GM21723 (cell line): ENCODE measurements around the gene HEXIM1.
"Not testable (repeated sequence)": the region's sequence is repeated elsewhere in the genome, so short reads cannot be mapped to it uniquely, and the experiment has no call there.

Source experiments
- ATAC-seq: cut with Tn5 transposase; IDR thresholded peaks from one replicate; pipeline ENCODE4 v1.9.1; 2021; ENCODE audit warnings: mild to moderate bottlenecking, moderate library complexity; ENCODE audit not compliant: unreplicated experiment

HEXIM1 gene

DNA sequence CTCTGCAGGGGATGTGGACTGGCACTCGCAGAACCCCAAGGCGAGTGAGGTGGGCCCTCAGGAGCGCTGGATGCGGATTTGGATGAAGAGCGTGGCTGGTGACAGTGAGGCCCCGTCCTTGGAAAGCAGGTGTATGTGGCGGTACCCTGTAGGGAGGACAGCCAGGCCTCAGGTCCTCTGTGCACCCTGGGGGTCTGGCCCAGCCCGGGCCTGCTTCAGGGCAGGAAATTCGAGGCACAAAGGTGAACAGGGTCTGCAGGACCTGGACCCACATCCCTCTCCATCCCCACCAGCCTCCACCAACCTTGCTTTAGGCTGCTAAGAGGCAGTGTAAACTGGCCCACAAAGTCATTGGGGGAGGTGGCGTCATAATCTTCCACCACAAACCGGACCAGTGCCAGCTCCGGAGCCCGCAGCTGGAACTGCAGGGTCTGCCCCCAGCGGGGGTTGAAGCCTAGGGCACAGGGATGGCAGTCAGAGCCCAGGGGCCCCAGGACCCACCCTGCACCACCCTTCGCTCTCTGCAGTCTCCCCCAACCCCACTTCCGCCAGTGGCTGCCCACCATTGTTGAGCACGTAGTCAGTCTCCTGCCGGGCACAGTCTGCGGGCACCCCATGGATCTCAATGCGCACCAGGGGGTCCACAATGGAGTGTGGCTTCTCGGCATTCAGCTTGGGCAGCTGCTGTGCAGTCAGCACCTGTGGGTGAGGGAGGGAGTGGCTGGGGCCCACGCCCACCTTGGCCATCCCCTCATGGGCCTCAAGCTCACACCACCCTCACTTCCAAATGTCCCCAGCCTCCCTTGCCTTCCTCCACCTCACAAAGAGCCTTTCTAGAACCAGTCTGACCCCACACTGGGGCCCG, 35.5 kb upstream of the HEXIM1 start:
- ATAC-seq, result no peak

DNA sequence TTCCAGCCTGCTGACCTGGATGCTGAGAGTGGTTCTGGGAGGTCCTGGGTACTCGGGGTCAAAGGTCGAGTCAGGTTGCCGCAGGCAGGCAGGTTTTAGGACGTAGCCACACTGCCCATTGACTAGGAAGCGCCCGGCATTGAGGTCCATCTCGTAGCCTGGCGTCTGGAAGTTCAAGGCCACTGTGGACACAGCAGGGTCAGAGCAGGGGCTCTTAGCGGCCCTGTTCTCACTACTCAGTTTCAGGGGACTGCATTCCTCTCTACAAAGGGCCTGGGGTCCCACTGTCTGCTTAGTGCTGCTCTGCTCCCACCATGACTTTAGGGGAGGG, 34.9 kb upstream of the HEXIM1 start:
- no peak for ATAC-seq

GRCh38 chr17:45114117-45114932, 34.0 kb upstream of the HEXIM1 start:
- ATAC-seq, result no peak

DNA sequence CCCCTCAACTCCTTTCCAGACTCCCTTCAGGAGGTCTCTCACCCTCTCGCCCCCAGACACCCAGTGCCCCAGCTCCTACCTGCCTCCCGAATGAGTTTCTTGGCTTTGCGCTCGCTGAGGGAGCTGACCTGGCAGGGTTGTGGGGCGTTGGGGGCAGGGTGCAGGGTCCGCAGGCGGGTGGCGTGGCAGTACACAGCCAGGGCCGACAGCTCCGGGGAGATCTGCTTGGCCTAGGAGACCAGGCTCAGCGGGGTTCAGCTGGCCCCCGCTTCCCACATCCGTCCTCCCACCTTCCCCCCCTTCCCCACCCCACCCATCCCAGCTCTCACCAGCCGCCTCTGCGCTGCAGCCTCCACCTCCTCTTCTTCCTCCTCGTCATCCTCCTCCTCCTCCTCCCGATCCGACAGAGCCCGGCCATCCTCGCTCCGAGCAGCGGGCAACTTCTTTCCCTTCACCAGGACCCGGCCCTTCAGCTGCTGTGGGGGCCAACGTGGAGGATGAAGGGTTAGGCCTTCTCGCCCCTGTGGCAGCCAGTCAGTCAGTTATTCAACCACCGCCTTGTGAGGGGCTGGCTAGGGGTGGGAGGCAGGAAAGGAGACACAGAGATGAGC, 33.2 kb upstream of the HEXIM1 start:
- ATAC-seq, result no peak

DNA sequence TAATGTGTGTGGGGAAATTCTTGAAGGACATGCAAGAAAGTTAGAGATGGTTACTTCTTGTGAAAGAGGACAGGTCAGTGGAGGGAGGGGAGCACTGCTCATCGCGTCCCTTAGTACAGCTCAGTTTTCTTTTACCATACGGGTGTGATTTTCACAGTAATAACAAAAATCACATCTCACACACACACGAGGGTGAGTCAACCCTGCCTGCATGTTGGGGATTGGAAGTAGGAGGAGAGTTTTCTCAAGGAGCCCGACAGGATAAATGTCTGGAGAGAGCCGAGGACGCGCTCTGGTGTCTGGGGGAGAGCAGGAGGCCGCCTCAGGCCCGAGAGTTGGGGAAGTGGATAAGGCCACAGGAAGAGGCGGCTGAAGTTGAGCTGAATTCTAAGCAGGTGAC, 32.4 kb upstream of the HEXIM1 start:
- no peak for ATAC-seq

DNA sequence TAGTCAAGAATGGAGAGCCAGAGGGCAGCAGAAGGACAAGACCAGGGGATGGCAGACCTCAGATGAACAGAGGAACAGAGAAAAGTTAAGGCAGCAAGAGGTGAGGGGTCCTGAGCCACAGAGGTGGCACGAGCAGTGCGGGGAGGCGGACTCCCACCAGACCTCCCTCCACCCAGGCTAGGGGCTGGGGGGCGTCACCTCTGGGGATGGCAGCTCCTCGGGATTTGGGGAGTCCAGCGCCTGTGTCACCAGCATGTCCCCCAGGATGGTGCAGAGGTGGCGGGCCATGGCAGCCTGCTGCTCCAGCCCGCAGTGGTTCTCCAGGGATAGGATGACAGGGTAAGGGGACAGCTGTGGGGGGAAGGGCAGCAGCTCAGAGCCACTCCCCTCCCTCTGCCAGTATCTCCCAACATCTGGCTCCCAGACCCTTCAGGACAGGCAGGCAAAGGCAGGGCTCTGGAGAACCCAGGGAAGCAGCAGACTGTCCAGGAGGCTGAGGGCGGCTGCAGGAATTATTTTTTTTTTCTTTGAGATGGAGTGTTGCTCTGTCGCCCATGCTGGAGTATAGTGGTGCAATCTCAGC, 31.8 kb upstream of the HEXIM1 start:
- no peak for ATAC-seq

GRCh38 chr17:45117334-45117733, 30.9 kb upstream of the HEXIM1 start:
- ATAC-seq, result no peak

- ATAC-seq, result no peak
Measured at GRCh38 chr17:45117848-45118646, 30.2 kb upstream of the HEXIM1 start.

DNA sequence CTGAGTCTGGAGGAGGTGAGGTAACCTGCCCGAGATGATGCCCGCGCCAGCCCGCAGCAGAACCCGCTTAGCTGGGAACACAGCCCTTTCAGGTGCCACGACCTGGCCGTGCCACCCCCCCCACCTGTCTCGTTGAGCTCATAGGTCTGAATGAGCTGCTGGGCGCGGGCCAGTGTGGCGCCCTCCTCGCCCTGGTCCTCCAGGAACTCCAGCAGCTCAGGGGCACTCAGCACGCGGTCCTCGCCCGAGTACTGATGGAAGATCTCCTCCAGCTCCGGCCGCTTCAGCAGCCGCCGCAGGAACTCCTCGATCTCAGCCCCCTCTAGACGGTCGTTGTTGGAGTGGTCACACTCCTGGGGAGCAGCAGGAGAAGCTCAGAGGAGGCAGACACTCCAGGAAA, 29.6 kb upstream of the HEXIM1 start:
- no peak for ATAC-seq

DNA sequence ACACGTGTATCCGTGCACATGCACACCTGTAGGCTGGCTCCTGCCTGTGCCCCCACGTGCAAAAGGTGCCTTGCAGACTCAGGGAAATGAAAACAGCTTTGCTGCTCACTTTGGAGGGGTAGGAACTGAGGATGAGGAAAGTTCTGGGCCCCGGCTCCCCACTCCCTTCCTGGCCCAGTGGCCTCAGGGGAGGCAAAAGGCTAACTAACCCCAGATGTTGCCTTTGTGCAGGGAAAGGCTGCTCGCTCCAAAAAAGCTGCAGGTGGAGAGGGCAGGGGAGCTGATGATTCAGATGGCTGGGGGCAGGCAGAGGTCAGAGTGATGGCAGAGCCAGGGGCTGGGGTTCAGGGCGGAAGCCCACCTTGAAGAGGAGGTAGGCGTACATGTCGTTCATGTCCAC, 28.3 kb upstream of the HEXIM1 start:
- no peak for ATAC-seq

DNA sequence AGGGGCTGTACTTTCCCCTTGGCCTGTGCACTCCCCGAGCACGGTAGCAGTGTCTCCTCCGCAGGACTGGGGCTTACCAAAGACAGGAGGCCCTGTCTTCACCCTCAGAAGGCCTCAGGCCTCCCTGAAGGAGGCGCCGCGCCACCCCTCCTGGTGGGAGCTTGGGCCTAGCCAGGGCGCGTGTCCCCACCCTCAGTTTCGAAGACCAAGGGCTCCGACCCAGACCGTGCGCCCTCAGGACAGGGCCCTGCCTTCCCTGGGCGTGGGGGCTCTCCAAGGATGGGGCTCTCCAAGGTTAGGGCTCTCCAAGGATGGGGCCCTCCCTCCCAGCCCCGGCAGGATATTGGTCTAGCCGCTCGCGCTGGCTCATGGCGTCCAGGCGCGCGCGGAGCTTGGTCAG, 27.7 kb upstream of the HEXIM1 start:
- no peak for ATAC-seq

GRCh38 chr17:45121055-45121454, 27.2 kb upstream of the HEXIM1 start:
- no peak for ATAC-seq

- no peak for ATAC-seq
Measured at GRCh38 chr17:45123076-45123770, 25.1 kb upstream of the HEXIM1 start.

DNA sequence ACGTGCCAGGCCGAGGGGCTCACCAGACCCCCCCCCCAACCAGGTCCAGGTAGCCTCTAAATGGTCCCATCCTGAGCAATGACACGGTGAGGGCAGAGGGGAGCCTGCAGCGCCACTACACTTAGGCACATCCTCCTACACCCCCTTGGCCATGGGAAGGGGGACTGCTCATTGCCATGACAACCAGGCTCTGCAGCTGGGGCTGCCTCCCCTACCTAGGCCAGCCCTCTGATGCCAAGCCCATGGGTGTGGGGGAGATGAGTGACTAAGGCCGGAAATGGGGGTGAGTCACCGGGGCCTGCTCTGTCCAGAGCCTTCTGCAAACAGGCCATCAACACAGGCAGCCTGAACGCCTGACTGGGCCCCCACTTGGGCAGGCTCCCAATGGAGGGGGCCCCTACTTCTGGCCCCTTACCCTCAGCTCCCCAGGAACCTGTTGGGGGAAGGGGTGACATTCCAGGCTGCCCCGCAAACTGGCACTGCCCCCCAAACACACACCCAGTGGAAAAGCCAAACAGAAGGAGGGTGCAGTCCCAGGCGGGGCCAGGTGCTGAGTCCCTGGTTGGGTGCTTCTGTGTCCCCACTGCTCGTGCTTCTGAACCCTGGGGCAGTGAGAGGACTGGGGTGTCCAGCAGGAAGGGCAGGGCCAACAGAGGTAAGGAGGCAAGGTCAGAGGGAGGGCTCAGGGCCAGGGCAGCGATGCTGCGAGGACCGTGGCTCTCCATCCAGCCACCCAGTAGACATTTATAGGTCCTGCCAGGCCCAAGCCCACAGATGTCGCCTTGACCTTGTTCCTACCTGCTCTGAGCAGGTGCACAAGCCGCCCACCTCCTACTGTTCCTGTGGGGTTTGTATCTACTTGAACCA, 24.1 kb upstream of the HEXIM1 start:
- no peak for ATAC-seq

DNA sequence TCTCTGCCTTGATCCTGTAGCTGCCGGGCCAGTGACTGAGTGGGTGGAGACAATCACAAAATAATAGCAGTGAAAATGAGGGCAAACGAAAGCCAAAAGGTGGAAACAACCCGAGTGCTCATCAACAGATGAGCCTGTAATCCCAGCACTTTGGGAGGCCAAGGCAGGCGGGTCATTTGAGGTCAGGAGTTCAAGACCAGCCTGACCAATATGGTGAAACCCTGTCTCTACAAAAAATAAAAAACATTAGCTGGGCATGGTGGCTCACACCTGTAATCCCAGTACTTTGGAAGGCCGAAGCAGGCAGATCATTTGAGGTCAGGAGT, 23.5 kb upstream of the HEXIM1 start:
- ATAC-seq, result not testable (repeated sequence)

GRCh38 chr17:45125509-45125908, 22.8 kb upstream of the HEXIM1 start:
- no peak for ATAC-seq

DNA sequence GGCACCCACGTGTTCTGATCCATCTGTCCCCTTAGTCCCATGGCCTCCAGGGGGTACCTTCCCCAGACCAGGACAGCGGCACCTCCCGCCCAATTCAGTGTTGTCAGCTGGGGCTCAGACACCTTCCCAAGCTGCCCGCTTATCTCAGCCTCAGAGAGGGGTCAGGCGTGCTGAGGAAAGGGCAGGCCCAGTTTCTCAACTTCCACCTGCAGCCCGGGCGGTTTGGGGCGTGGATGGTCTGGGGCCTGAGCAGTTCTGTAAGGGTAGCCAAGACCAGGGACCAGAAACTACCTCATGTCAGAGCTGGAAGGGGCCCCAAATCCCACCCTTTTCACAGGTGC, 21.1 kb upstream of the HEXIM1 start:
- no peak for ATAC-seq

DNA sequence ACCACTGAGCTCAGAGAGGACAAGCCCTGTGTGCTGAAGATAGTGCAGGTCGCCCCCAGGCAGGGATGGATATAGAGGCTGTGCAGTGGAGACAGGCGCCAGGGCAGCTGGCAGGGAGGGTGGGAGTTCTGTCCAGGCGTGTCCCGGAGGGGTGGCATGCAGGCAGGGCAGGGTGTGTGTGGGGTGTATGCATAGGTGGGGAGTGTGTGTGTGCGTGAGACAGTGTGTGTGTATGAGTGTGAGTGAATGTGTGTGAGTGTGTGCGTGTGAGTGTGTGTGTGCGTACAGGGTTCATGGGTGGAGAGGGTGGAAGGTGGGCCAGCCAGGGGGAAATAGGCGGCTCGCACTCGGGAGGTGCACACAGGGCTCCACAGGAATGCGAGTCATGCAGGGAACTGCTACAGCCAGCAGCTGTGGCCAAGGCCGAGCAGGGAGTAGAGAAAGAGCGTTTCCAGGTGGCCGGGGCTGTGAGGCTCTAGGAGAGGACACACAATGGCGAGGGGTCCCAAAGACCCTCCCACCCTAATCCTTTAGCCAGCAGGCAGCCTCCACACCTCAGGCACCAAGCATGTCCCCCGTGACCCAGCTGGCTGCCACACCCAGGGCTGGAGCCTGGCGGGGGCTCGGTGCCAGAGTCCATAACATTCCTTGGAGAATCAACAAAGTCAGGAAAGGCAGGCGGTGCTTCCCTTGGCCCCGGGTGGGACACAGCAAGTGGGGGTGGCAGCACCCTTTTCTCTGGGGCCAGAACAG, 20.6 kb upstream of the HEXIM1 start:
- ATAC-seq, result no peak

- no peak for ATAC-seq
Measured at GRCh38 chr17:45128331-45128730, 19.9 kb upstream of the HEXIM1 start.
